HTERT RPE-1 (cell line): ENCODE results near the gene CERK.
"Not testable (repeated sequence)": the region's sequence is repeated elsewhere in the genome, so short reads cannot be mapped to it uniquely, and the experiment has no call there.

Experiments
- in situ Hi-C: fragments of 300-500 bp; cut with MboI; formaldehyde crosslinking; loops from 4 replicates; pipeline ENCODE4 v1.14.3; 2020; ENCODE audit warnings: low sequenced_read_pairs

Gene CERK

DNA sequence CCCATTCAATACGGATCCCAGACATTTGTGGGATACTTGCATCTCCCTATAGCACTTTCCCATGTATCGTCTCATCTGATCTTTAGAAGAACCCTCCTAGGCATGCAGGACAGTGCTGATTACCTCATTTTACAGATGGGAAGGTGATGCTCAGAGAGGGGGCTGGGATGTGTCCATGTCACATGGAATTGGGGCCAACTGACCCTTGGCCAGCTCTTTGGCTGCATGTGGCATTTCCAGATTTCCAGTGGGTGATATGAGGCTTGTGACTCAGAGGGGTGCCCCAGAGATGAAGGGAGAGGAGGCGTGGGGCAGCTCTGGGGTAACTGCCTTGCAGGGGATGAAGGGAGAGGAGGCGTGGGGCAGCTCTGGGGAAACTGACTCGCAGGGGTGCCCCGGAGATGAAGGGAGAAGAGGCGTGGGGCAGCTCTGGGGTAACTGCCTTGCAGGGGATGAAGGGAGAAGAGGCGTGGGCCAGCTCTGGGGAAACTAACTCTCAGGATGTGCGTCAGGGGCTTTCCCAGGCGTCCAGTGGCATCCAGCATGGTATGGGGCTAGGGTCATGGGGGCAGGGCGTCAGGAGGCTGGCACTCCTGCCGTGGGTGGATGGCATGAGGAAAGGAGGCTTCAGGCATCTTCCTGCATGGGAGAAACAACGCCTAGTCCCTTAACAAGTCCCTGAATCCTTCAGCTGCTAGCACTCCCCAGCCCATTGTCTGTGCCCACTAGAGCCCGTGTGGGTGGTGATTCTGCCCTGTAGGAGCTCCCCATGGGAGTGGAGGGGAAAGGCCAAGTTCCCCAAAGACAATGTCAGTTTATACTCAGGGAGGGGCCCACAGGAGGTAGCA lies 11.9 kb upstream of the CERK start:
- in situ Hi-C loops, result no loop called here

DNA sequence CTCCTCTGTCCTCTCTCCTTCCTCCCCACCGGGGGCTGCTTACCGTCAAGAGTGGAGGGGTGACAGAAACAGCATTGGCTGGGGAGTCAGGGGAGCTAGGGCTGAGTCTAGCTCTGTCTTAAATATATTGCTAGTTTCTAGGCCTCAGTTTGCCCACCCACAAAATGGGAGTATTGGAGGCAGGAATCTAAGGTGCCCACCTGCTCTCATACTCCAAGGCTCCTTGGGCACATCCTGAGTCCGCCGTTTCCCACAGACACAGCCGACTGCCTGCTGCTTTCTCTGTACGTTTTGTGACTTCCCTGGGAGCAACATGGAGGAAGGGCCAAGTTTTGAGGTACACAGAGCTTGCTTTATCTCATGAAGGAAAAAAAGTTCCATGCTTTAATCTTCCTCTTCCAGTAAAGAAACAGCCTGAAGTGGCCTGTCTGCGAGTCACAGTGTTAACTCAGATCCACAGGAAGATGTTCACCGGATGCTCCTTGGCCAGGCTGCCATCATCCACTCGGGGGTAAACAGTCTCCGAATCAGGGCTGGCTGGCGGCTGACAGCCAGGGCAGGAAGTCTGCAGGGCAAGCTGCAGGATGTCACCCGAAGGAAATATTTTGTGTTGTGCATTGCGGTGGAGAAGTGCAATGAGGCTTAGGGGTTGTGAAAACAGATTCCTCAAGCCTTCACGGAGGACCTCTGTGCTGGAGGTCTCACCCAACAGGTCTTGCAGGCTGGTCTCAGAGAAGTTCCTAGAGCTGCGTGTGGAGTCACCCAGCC lies 11.0 kb upstream of the CERK start:
- in situ Hi-C loops, result no loop called here

DNA sequence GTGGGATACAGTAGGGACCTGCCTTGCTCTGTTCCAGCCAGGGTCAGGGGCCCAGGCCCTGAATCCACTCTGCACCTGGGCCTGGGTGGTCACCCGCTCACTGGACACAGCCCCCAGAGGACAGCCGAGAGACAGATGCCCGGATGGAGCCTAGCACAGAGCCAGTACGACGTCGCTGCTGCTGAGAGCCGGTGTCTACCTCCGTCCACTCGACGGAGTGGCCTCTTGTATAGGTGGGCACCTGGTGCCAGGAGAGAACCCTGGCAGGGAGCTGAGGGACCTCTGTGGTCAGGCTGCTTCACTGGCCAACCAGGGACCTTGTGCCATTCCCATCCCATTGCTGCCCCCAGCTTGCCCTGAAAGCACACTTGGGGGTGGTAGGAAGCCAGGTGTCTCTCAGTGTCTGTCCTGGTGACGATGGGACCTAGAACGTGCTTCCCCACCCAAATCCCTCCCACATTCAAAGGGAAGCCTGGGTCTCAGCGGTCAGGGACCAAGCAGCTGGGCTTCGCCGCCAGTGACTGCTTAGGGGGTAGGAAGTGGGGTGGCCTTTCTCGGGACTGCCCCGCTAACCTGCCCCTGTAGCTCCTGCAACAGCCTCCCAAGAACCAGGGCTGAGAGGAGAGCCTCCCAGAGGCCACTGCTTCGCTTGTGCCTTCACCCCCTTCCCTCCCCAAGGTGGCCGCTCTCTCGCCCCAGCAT lies 10.3 kb upstream of the CERK start:
- in situ Hi-C loops, result no loop called here

DNA sequence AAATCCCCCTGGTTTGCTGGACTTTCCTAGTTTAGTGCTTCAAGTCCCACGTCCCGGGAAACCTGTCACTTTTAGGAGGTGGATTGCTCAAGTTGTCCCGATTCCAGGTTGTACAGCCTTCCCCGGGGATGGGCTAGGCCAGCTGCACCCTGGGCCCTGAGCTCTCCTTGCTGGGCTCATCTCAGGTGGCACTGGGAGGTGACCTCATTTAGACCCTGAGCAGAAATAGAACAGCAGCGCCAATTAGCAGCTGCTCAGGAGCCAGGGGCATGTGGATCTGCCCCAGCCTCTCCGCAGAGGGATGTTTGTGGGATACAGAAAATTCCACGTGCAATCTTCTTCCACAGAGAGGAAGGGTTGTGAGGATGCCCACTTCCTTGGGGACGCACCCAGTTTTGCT lies 9.6 kb upstream of the CERK start:
- in situ Hi-C loops, result no loop called here

DNA sequence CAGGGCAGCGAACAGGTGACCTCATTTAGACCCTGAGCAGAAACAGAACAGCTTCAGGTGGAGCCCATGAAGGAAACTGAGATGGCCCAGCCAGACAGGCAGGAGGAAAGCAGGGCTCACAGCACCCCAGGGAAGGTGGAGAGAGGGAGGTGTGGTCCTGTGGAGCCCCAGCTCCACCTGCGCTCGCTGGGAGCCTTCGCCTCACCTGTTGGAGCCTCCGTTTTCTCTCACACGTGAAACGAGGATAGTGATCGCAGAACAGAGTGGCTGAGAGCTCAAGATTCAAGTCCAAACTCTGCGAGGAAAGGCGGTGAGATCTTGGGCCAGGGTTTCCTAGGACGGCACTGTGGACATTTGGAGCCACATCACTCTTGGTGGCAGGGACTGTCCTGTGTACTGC lies 8.6 kb upstream of the CERK start:
- in situ Hi-C loops, result no loop called here

DNA sequence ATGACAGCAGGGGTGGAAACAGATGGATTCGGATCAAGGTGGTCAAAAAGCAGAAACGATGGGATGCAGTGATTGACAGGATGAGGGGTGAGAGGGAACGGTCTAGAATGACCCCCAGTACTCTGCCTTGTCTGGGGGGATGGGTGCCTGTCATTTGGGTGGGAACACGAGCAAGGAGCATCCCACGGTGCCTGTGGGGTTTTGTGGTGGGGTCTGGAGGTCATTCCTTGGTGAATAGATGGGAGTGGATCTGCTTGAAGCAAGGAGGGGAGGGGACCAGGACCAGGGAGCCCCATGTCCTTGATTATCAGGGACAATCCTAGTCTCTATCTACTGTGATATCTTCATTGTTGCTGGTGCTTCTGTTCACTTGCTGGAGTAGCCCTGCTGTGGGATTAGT lies 8.1 kb upstream of the CERK start:
- in situ Hi-C loops, result no loop called here

DNA sequence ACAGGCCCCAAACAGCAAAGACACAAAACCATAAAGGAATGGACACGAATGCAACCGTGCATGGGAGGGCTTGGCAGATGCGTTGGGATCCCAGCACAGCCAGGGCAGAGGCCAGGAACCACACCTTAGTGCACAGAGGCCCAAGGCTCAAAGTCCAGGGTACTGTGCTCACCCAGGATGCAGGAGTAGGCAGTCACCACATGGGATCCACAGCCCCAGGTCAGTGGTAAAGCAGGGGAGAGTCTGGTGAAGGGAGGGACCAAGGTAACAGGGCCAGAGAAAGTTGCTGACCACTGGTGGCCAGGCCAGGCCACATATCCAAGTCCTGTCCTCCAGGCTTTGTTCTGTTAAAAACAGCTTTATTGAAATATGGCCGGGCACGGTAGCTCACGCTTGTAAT lies 6.5 kb upstream of the CERK start:
- in situ Hi-C loops, result no loop called here

DNA sequence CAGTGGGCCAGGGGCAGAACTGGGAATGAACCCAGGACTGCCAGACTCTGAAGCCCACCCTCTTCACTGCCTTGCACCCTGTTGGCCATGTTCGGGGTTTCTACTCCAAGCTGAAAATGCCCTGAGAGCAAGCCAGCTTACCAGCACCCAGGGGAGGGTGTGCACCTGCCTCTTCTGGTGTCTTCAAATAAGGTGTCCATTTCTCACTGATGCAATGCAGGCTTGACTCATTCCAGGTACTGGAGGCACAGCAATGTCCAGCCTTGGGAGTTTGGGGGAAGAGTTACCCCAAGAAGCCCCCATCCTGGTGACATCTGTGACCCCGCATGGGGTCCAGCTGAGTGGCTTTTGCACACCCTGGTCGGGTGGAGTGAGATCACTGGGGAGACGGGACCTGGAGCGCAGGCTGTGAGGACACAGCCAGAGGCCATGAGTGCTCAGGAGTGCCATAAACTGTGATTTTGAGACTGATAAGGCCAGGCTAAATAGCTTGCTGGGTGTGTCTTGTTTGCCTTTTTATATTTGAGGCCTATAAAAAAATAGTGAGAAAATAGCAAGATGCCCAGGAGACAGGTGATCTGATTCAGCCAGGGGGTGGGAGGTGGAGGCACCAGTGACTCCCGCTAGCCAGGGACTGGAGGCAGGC lies 4.6 kb upstream of the CERK start:
- in situ Hi-C loops, result no loop called here

DNA sequence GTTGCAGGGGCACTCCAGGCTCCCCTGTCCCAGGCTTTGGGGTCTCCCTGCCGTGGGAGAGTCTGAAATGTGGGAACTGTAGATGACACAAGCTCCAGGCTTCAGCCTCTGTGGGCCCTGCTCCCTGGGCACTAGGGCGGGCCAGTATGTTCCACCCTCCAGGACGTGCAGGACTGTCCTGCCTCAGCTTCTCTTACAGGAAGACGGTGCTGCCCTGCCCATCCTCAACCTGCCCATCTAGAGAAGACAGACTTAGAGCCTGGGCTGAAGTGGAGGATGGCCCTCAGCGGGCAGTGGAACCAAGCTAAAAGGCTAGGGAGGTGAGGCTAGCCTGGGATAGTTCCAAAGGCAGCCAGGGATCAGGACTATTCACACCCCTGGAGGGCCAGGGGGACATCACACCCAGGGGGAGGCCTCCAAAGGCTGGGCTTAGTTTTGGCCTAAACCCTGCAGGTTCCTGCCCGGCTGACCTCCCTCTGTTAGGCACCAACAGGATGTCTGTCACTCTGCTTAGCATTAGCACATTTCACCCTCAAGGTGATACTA lies 4.0 kb upstream of the CERK start:
- in situ Hi-C loops, result no loop called here

DNA sequence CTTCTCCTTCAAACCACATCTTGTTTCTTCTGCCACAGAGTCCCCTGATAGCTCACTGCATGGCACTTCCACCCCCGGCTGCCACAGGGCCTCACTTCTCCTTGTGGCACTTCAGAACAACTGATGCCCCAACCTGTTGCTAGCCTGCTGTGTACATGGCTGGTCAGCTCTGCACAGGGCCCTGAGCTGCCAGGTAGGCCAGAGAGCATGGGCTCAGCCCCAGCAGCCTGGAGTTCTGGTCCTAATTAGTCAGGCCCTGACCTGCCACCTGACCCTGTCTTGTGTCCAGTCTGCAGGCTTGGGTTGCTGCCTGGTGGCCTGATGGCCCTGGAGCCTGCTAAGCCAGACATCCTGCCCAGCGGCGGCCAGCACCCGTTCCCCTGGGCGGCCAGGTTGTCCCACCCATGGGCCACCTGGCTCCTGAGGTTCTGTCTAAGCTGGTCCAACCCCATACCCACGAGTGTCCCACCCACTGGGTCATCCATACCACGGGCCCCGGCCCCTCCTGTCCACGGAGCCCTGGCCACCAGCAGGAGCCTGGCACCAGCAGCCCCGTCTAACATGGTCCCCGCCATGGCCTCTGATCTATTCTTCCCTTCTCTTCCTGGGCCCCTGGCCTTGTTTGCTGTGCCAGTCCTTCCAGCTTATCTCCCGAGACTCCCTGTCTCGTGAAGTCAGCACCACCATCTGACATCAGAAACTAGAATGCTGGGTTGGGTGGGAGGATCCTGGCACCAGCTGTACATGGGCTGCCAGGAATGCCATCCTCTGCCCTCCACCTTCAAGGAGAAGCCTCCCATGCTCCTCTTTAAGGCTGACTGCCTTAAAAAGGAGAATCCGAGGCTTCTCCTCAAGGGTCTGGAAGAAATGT lies 3.1 kb upstream of the CERK start:
- in situ Hi-C loops, result no loop called here

DNA sequence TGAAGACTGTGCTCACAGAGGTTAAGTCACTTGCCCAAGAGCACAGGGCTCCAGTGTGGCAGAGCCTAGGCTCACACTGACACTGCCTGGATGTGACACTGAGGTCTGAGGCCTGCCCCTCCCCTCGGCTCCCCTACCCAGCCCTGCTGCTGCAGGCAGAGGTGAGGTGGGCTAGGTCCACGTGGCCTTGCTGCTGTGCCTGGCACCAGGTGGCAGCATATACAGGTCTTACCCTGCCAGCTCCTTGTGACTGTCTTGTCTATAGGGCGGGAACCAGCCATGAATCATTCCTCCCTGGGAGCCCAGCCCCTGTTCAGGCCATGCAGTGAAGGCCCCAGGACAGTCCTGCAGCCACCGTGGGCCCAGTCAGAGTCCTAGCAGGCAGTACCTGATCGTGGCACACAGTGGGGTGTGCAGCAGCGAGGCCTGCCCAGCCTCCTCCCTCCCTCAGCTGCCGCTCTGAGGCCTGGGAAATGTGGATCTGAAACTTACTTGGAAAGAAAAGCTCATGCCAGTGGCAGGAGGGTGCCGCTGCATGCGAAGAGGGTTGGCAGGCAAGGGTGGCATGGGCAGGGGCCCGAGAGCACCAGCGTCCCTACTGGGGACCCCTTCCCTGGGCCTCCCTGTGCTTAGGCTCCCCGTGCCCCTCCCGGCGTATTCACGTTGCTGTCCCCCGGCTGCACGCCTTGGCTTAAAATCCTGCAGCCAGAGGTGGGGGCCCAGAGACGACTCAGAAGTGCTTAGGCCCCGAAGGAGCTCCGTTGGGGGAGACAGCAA lies 1.2 kb upstream of the CERK start:
- in situ Hi-C loops, result no loop called here

DNA sequence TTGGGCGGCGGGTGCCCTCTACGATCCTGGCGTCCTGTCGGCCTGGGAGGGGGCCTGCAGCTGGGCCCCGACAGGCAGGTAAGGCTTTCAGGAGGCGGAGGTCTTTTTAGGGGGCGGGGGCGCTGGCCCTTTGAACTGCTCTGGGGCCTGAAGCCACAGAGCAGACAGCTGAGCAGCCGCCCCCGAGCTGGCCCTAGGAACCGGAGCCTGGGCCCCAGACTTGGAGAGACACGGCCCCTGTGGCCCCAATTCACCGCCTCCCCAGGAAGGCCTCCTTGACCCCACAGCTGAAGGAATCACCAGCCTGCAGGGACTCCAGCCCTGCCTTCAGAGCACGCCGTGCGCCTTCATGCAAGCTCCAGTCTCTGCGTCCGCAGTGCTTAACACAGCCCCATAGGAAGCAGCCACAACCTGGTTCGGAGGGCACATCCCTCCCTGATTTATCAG lies 618 bp upstream of the CERK start:
- in situ Hi-C loops, result no loop called here

DNA sequence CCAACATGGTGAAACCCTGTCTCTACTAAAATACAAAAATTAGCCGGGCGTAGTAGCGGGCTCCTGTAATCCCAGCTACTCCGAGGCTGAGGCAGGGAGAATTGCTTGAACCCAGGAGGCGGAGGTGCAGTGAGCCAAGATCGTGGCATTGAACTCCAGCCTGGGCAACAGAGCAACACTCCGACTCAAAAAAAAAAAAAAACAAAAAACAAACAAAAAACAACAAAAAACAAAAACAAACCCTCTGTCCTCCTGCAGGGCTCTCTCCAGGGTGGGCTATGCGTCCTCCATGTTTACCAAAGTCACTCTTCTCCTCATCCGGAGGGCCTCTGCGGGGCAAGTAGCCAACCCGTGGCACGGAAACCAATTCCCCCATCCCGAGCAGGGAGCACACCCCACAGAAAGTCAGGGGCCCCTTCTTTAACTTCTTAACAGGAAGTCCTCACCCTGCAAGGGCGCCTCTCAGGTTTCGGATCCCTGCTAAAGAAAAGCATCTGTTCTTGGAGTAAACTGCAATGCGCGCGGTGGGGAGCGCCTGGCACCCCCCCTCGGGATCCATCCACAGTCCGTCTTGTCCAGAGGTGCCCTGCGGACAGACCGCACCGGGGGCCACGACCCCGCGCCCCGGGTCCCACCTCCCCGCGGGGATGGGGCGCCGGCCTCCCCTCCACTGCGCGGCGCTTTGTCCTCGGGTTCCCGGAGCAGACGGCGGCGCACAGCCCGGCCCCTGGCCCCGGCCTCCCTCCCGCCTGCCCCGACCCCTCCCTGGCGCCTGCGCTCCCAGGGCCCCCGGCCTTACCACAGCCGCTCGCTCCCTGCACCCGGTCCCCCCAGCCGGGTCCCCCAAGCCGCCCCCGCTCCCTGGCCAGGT lies 712 bp downstream of the CERK start:
- in situ Hi-C loops, result no loop called here

DNA sequence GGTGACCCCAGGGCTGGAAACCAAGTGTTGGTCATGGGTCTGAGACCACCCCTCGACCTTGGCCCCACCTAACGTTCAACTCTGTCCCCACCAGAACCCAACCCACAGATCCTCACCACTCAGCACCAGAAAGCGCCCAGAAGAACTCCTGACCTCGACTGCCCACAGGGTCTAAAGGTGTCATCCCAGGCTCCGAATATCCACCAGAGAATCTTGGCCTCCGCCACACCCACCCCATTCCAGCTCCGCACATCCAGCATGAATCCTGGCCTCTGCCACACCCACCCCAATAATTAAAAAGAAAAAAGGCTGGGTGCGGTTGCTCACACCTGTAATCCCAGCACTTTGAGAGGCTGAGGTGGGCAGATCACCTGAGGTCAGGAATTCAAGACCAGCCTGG lies 1.3 kb downstream of the CERK start:
- in situ Hi-C loops, result no loop called here

DNA sequence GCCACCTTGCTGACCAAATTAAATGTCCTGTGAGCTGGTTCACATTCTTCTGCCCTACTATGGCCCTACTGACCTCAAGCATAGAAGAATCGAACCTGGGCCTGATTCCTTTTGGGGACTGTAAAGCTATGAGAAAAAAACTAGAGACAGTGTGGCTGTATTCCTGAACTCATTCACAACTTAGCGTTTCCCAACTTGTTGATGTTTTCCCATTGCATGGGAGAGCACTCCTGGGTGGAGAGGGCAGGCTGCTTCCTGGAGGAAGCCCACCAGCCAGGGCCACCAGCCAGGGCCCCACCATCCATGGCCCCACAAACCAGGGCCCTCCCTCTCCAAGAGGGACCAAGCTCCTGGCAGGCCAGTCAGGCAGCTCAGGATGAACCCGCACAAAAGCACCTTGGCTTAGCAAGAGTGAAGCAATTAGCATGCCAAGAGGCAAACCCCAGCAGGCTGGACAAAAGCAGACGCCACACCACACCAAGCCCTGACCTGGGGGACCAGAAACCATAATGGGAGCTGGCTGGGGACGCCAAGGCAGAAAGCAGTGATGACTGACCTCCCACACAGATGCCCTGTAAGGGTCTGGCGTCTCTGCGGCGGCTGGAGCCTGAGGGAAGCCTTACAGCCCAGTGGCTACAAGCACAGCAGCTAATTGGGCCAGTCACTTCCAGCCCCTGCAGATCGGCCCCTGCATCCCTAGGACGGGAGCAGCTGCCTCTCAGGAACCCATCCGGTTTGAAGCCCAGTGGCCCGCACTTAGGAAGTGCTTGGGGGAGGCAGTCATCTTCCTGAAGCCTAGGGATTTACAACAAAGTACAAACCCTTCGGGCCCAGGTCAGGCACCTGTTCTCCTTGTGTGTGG lies 2.1 kb downstream of the CERK start:
- in situ Hi-C loops, result no loop called here

DNA sequence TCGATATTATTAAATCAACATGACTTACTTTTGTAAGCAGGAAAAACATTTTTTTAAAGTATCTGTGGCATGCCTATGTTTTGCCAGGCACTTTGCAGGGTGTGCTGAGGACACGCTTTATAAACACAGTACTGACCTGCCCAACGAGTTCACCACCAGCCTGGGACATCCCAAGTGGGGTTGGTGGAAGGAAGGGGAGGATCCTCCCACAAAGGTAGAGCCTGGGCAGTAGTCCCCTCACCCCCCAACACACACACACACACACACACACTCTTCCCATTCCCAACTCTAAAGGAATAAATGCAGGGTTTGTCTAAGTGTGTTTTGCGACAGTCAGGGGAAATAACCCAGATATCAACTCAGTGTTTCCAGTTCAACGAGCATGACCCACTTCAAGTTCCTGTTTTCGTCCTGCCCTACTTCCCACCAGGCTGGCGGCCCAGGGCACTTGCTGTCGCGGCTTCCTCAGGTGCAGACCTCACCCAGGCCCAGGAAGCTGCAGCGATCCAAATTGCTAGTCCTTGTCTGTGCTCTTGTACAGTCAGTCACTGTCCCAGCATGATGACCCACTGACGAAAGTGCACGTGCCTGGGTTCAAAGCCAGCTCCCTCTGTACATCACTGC lies 3.1 kb downstream of the CERK start:
- in situ Hi-C loops, result no loop called here

DNA sequence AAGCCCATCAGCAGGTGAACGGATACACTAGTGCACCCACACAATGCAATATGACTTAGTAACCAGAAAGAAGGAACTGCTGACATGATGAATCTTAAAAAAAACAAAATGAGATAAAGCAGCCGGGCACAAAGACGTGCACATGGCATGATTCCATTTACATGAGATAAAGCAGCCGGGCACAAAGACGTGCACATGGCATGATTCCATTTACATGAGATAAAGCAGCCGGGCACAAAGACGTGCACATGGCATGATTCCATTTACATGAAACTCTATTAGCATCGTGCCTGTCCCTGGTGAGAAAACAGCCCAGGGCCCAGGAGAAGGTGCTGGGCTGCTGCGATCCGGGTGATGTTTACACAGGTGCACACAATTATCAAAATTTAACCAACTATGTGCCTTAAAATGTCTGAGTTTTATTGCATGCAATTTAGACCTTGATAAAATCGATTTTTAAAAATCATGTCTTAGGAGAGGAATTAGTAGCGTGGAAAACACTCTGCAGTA lies 3.8 kb downstream of the CERK start:
- in situ Hi-C loops, result not testable (repeated sequence)
